Sigmoid colon (tissue), 7 donors: ENCODE data around the gene CPT2. TPM values are rescaled to one million over a fixed set of nuclear protein-coding genes. Genes with fewer than 3 reads are reported as not detected.

Experiments used
- DNase-seq: peaks from one replicate; pipeline ENCODE4 v3.0.0-alpha.2; 2019
- H3K27ac ChIP-seq, 4 donors: fragments of 200-600 bp; sonication (generic); one replicate each; pipeline ENCODE4 v1.5.1; 2016 to 2019; ENCODE audit warnings: mild to moderate bottlenecking in 1 of 4
- H3K27me3 ChIP-seq, 3 donors: fragments of 200-600 bp; sonication (generic); one replicate each; pipeline ENCODE4 v1.5.1; 2019; ENCODE audit warnings: mild to moderate bottlenecking in 1 of 3
- H3K36me3 ChIP-seq, 4 donors: fragments of 200-600 bp; sonication (generic); one replicate each; pipeline ENCODE4 v1.5.1; 2016 to 2019
- H3K4me1 ChIP-seq, 4 donors: fragments of 200-600 bp; sonication (generic); one replicate each; pipeline ENCODE4 v1.5.1; 2017 to 2019
- H3K4me3 ChIP-seq, 4 donors: fragments of 200-600 bp; sonication (generic); one replicate each; pipeline ENCODE4 v1.5.1; 2017 to 2019; ENCODE audit warnings: mild to moderate bottlenecking in 2 of 4, moderate library complexity in 1 of 4
- H3K9me3 ChIP-seq, 4 donors: fragments of 200-600 bp in 3 of 4; sonication (generic) in 3 of 4; one replicate each; pipeline versions ENCODE4 v1.5.1 to v1.6.1; 2013 to 2019
- CTCF ChIP-seq, 4 experiments: fragments of 450-650 bp in 3 of 4; fragments of 200-600 bp in 1 of 4; IDR thresholded peaks; one replicate each; pipeline ENCODE4 v1.5.1; 2016 to 2019; ENCODE audit warnings: antibody characterized with exemption in 4 of 4, mild to moderate bottlenecking in 3 of 4, moderate library complexity in 2 of 4
- EP300 ChIP-seq, 4 donors: sonication (generic); formaldehyde crosslinking; IDR thresholded peaks; one replicate each; pipeline ENCODE4 v1.6.1; 2017; ENCODE audit warnings: antibody characterized with exemption in 4 of 4
- POLR2A ChIP-seq, 2 donors: fragments of 450-650 bp; IDR thresholded peaks; one replicate each; pipeline ENCODE4 v1.6.1; 2016; ENCODE audit warnings: antibody characterized with exemption in 2 of 2, mild to moderate bottlenecking in 2 of 2, moderate library complexity in 2 of 2
- POLR2AphosphoS5 ChIP-seq, 4 donors: sonication (generic); formaldehyde crosslinking; IDR thresholded peaks; one replicate each; pipeline ENCODE4 v1.6.1; 2017; ENCODE audit warnings: antibody characterized with exemption in 4 of 4
- whole genome bisulfite sequencing, 2 donors: extraction: QIAGEN DNeasy Blood & Tissue Kit; methylation state at CpG; one replicate each; pipeline ENCODE4 v1.1.7; 2013; 5-methylcytosine and 5-hydroxymethylcytosine counted together
- intact Hi-C: fragments of 100-400 bp; cut with DNase I; formaldehyde crosslinking; loops from one replicate; pipeline ENCODE4 v1.15.1; 2023
- polyA plus RNA-seq, 3 donors: library from polyadenylated mRNA; stranded (reverse); fragments of 200-250 nt; gene quantifications; one replicate each; pipeline ENCODE4 v1.2.3, GENCODE V29; 2013
- total RNA-seq, 4 donors: library from RNA; depleted of rRNA; stranded (reverse); fragments of >200 nt; gene quantifications; one replicate each; pipeline ENCODE4 v1.1.0, GENCODE V29; 2016
- donor health status: healthy with polysubstance abuse.
- donor health status: Bipolar disorder and iron deficiency.
- donor health status: healthy.

The CPT2 gene
- total and polyA plus RNA-seq, 7 donors = 8.0 to 78.8 (median 14.1) TPM

DNA sequence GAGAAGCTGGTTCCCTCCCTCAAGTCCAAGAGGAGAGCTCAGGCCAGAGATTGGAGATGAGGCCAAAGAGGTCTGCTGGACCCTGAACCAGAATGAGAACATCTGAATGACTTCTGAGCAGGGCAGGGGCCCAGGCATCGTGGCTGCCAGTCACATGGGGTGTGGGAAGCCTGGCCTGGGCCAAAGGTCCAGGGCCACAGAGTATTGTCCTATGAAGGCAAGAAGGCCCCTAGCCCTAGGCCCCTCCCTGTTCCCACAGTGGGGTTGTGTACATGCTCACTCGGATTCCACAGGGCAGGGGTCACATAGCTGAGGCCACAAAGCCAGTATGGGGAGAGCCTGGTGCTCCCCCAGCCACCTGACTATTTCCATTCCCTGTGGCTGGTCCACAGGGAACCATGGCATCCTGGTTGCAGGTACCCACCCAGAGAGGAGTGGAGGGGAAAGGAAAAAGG lies 35.7 kb upstream of the CPT2 start:
- no peaks in the 10 kb centered on the region for H3K4me1 ChIP-seq
- intact Hi-C loops = no loop called here
- no peaks in the 10 kb centered on the region for H3K27me3 ChIP-seq
- H3K27ac ChIP-seq = no peak overlapping the region
- H3K36me3 ChIP-seq = no peaks in the 10 kb centered on the region
- no peaks in the 10 kb centered on the region for H3K9me3 ChIP-seq
- TF ChIP-seq EP300 (IDR thresholded peaks at IDR 0.05) (no peak), POLR2A (IDR thresholded peaks at IDR 0.05) (no peak), CTCF (IDR thresholded peaks at IDR 0.05) (no peak), POLR2AphosphoS5 (IDR thresholded peaks at IDR 0.05) (no peak)
- H3K4me3 ChIP-seq = no peak overlapping the region
- no peak for DNase-seq
- WGBS, 2 donors = 40 to 69% methylated on average over 2 of the region's 2 CpGs

GRCh38 chr1:53162621-53163020 lies 34.0 kb upstream of the CPT2 start:
- Histone ChIP-seq H3K36me3 (no peaks in the 10 kb centered on the region), H3K27ac (no peak overlapping the region)

DNA sequence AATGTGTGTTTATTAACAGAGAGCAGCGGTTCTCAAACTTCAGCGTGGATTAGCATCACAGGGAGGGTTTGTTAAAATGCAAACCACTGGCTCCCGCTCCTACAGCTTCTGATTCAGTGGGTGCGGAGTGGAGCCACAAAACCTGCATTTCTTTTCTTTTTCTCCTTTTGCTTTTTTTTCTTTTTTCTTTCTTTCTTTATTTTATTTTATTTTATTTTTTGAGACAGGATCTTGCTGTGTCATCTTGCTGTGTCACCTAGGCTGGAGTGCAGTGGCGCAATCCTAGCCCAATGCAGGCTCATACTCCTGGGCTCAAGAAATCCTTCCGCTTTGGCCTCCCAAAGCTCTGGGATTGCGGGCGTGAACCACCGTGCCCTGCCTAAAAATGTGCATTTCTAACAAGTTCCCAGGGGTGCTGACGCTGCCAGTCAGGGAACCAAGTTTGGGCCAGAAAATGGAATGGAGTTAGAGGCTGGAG lies 33.3 kb upstream of the CPT2 start:
- Histone ChIP-seq H3K27me3 (no peaks in the 10 kb centered on the region), H3K27ac (no peak overlapping the region), H3K36me3 (no peaks in the 10 kb centered on the region), H3K9me3 (no peaks in the 10 kb centered on the region), H3K4me3 (no peak overlapping the region), H3K4me1 (no peaks in the 10 kb centered on the region)
- no peak for DNase-seq
- 83 to 92% methylated on average over 10 of the region's 10 CpGs for WGBS, 2 donors
- intact Hi-C loops = no loop called here
- TF ChIP-seq POLR2A (IDR thresholded peaks at IDR 0.05) (no peak), EP300 (IDR thresholded peaks at IDR 0.05) (no peak), POLR2AphosphoS5 (IDR thresholded peaks at IDR 0.05) (no peak), CTCF (IDR thresholded peaks at IDR 0.05) (no peak)

More at GRCh38 chr1:53162621-53163020, 34.0 kb upstream of the CPT2 start:
- DNase-seq = no peak
- no peak for TF ChIP-seq POLR2A (IDR thresholded peaks at IDR 0.05)
- TF ChIP-seq CTCF (IDR thresholded peaks at IDR 0.05) = no peak
- WGBS, 2 donors = 77 to 81% methylated on average over 5 of the region's 5 CpGs
- H3K4me3 ChIP-seq = no peak overlapping the region
- H3K9me3 ChIP-seq = no peaks in the 10 kb centered on the region
- H3K4me1 ChIP-seq = no peaks in the 10 kb centered on the region
- intact Hi-C loops = no loop called here
- H3K27me3 ChIP-seq = no peaks in the 10 kb centered on the region

GRCh38 chr1:53165408-53165961 lies 31.1 kb upstream of the CPT2 start:
- no peak for DNase-seq
- Histone ChIP-seq H3K27me3 (no peaks in the 10 kb centered on the region), H3K9me3 (no peaks in the 10 kb centered on the region), H3K36me3 (no peaks in the 10 kb centered on the region), H3K4me1 (no peaks in the 10 kb centered on the region), H3K4me3 (no peak overlapping the region), H3K27ac (no peak overlapping the region)
- intact Hi-C loops = no loop called here
- WGBS, 2 donors = 15 to 65% methylated on average over 5 of the region's 5 CpGs
- no peak for TF ChIP-seq POLR2AphosphoS5 (IDR thresholded peaks at IDR 0.05)
- TF ChIP-seq EP300 (IDR thresholded peaks at IDR 0.05) = no peak
- no peak for TF ChIP-seq CTCF (IDR thresholded peaks at IDR 0.05)

DNA sequence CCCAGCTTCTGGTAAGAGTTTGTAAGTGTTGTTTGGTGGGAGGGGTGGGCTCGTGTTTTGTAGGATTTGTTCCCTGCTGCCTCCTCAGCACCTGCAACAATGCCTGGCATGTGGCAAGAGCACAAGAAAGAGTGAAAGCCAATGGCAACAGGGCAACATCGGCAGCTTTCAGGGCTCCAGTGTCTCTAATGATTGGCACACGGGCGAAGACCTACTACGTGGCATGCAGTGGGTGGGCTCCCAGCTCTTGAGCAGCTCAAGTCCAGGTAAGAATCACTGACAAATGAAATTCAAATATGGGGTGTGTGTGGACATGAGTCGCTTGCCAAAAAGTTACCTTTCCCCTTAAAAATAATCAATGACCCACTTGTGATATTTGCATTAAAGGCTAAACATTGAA lies 30.3 kb upstream of the CPT2 start:
- no peak overlapping the region for H3K27ac ChIP-seq
- no peak for TF ChIP-seq CTCF (IDR thresholded peaks at IDR 0.05)
- no peak for TF ChIP-seq POLR2A (IDR thresholded peaks at IDR 0.05)
- no peak for TF ChIP-seq EP300 (IDR thresholded peaks at IDR 0.05)
- TF ChIP-seq POLR2AphosphoS5 (IDR thresholded peaks at IDR 0.05) = no peak
- no peak overlapping the region for H3K4me3 ChIP-seq
- no peaks in the 10 kb centered on the region for H3K36me3 ChIP-seq
- no peaks in the 10 kb centered on the region for H3K4me1 ChIP-seq
- DNase-seq = no peak
- 79 to 87% methylated on average over 6 of the region's 6 CpGs for WGBS, 2 donors
- no peaks in the 10 kb centered on the region for H3K27me3 ChIP-seq
- H3K9me3 ChIP-seq = no peaks in the 10 kb centered on the region
- intact Hi-C loops = no loop called here
